ENCODE results near the gene LRRTM4.

- TF ChIP-seq EZH2 (IDR thresholded peaks at IDR 0.05; ENCODE audit: borderline replicate concordance, insufficient read depth, low read depth, low read length, poor library complexity, severe bottlenecking) (no peak), CTCF (IDR thresholded peaks at IDR 0.05) (no peak)
These were observed 250.9 kb downstream of the LRRTM4 start for GRCh38 chr2:77271262-77271661.
